Tibial artery (tissue), 4 donors: ENCODE data around the gene TRAK2.

Experiments
- DNase-seq, 2 donors: peaks; one replicate each; pipeline ENCODE4 v3.0.0-alpha.2; 2019
- H3K27ac ChIP-seq, 2 donors: fragments of 200-600 bp; sonication (generic) in 1 of 2; 1 replicate in 1 of 2; 2 replicates in 1 of 2; pipeline ENCODE4 v1.5.1; 2018 to 2019; ENCODE audit warnings: mild to moderate bottlenecking in 1 of 2
- H3K27me3 ChIP-seq, 2 donors: fragments of 200-600 bp; sonication (generic) in 1 of 2; one replicate each; pipeline versions ENCODE4 v1.5.1 to v1.6.0; 2016 to 2019
- H3K36me3 ChIP-seq, 3 donors: fragments of 200-600 bp; sonication (generic) in 2 of 3; one replicate each; pipeline ENCODE4 v1.5.1; 2016 to 2019; ENCODE audit warnings: mild to moderate bottlenecking in 2 of 3
- H3K4me1 ChIP-seq, 4 donors: fragments of 200-600 bp; sonication (generic) in 2 of 4; 1 replicate in 3 of 4; 2 replicates in 1 of 4; pipeline ENCODE4 v1.5.1; 2016 to 2019
- H3K4me3 ChIP-seq, 2 donors: fragments of 200-600 bp; sonication (generic) in 1 of 2; 1 replicate in 1 of 2; 2 replicates in 1 of 2; pipeline ENCODE4 v1.5.1; 2018 to 2019; ENCODE audit warnings: mild to moderate bottlenecking in 2 of 2
- H3K9me3 ChIP-seq, 3 donors: fragments of 200-600 bp; sonication (generic) in 1 of 3; one replicate each; pipeline ENCODE4 v1.5.1; 2016 to 2019
- intact Hi-C: fragments of 100-400 bp; cut with DNase I; formaldehyde crosslinking; loops from one replicate; pipeline ENCODE4 v1.15.0; 2023; ENCODE audit warnings: low total_unique reads
- TF ChIP-seq, protein P1 (sequence below), 2 experiments: fragments of 200-600 bp in 1 of 2; fragments of 450-650 bp in 1 of 2; IDR thresholded peaks; one replicate each; pipeline ENCODE4 v1.5.1; 2017 to 2019; ENCODE audit warnings: antibody characterized with exemption in 2 of 2, mild to moderate bottlenecking in 1 of 2, moderate library complexity in 1 of 2

The TRAK2 gene

DNA sequence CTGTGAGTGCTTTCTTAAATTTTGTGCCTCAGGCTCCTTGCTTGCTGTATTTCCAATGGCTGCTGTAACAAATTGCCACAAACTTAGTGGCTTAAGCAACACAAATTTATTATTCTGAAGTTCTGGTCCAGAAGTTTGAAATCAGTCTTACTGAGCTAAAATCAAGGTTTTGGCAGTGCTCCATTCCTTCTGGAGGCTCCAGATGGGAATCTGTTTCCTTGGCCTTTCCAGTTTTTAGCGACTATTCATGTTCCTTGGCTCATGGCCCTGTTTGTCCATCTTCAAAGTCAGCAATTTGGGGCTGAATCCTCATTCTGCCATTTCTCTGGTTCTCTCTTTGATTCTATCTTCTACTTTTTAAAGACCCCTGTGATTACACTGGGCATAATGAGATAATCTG is 32.1 kb upstream of the TRAK2 start:
- no peak for DNase-seq
- Histone ChIP-seq H3K27me3 (no peaks in the 10 kb centered on the region), H3K27ac (no peak overlapping the region), H3K9me3 (no peaks in the 10 kb centered on the region), H3K4me3 (no peak overlapping the region), H3K4me1 (no peaks in the 10 kb centered on the region), H3K36me3 (peaks cover 19 to 47% (median 33%) of the 10 kb centered on the region in 3 donors)
- intact Hi-C loops: no loop called here
- TF ChIP-seq, protein P1, sequence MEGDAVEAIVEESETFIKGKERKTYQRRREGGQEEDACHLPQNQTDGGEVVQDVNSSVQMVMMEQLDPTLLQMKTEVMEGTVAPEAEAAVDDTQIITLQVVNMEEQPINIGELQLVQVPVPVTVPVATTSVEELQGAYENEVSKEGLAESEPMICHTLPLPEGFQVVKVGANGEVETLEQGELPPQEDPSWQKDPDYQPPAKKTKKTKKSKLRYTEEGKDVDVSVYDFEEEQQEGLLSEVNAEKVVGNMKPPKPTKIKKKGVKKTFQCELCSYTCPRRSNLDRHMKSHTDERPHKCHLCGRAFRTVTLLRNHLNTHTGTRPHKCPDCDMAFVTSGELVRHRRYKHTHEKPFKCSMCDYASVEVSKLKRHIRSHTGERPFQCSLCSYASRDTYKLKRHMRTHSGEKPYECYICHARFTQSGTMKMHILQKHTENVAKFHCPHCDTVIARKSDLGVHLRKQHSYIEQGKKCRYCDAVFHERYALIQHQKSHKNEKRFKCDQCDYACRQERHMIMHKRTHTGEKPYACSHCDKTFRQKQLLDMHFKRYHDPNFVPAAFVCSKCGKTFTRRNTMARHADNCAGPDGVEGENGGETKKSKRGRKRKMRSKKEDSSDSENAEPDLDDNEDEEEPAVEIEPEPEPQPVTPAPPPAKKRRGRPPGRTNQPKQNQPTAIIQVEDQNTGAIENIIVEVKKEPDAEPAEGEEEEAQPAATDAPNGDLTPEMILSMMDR (IDR thresholded peaks at IDR 0.05): no peak

GRCh38 chr2:201482543-201482942 is 31.3 kb upstream of the TRAK2 start:
- H3K27ac ChIP-seq: no peak overlapping the region
- H3K9me3 ChIP-seq: no peaks in the 10 kb centered on the region
- TF ChIP-seq, protein P1 (IDR thresholded peaks at IDR 0.05): no peak
- peaks cover 27 to 55% (median 35%) of the 10 kb centered on the region in 3 donors for H3K36me3 ChIP-seq
- DNase-seq: no peak
- intact Hi-C loops: no loop called here
- no peaks in the 10 kb centered on the region for H3K27me3 ChIP-seq
- H3K4me3 ChIP-seq: no peak overlapping the region
- H3K4me1 ChIP-seq: no peaks in the 10 kb centered on the region

- Histone ChIP-seq H3K4me1 (no peaks in the 10 kb centered on the region), H3K9me3 (no peaks in the 10 kb centered on the region), H3K36me3 (peaks cover 60 to 78% (median 68%) of the 10 kb centered on the region in 3 donors), H3K4me3 (no peak overlapping the region), H3K27ac (no peak overlapping the region), H3K27me3 (no peaks in the 10 kb centered on the region)
- TF ChIP-seq, protein P1 (IDR thresholded peaks at IDR 0.05): no peak
- intact Hi-C loops: no loop called here
- no peak for DNase-seq
Measured at GRCh38 chr2:201472411-201472810, 21.2 kb upstream of the TRAK2 start.

GRCh38 chr2:201471732-201472393 is 20.6 kb upstream of the TRAK2 start:
- intact Hi-C loops: no loop called here
- Histone ChIP-seq H3K27me3 (no peaks in the 10 kb centered on the region), H3K36me3 (peaks cover 60 to 78% (median 65%) of the 10 kb centered on the region in 3 donors), H3K4me1 (peaks cover 0 to under 1% (median 0%) of the 10 kb centered on the region in 4 donors), H3K4me3 (no peak overlapping the region), H3K9me3 (no peaks in the 10 kb centered on the region), H3K27ac (no peak overlapping the region)
- no peak for DNase-seq
- TF ChIP-seq, protein P1 (IDR thresholded peaks at IDR 0.05): no peak

- Histone ChIP-seq H3K4me1 (peaks cover 0 to 9% (median 0%) of the 10 kb centered on the region in 4 donors), H3K9me3 (no peaks in the 10 kb centered on the region), H3K27me3 (no peaks in the 10 kb centered on the region), H3K36me3 (peaks cover 60 to 79% (median 65%) of the 10 kb centered on the region in 3 donors), H3K27ac (no peak overlapping the region), H3K4me3 (no peak overlapping the region)
- intact Hi-C loops: no loop called here
- no peak for DNase-seq
- TF ChIP-seq, protein P1 (IDR thresholded peaks at IDR 0.05): no peak
Measured at GRCh38 chr2:201470821-201471731, 19.8 kb upstream of the TRAK2 start.
